A549 (cell line): ENCODE measurements around the gene EPHB4.

Experiments used
- BHLHE40 ChIP-seq: IDR thresholded peaks from 2 replicates; pipeline ENCODE4 v1.6.1; 2012; ENCODE audit warnings: low read depth, low read length, inconsistent platforms
- CEBPB ChIP-seq, 2 experiments: fragments of >200 bp in 1 of 2; sonication (Bioruptor Twin) in 1 of 2; formaldehyde crosslinking in 1 of 2; IDR thresholded peaks; 2 replicates each; pipeline ENCODE4 v1.6.1; 2012 to 2016
- CTCF ChIP-seq: fragments of >200 bp; sonication (Bioruptor Twin); formaldehyde crosslinking; IDR thresholded peaks from 3 replicates; pipeline ENCODE4 v1.5.1; 2016
- EP300 ChIP-seq, 2 experiments: fragments of >200 bp; sonication (Bioruptor Twin); formaldehyde crosslinking; IDR thresholded peaks; 2 replicates in 1 of 2; 3 replicates in 1 of 2; pipeline ENCODE4 v1.6.1; 2016 to 2017
- HDAC2 ChIP-seq: fragments of 200-600 bp; sonication (generic); IDR thresholded peaks from 2 replicates; pipeline ENCODE4 v1.6.1; 2016
- MAX ChIP-seq: IDR thresholded peaks from 2 replicates; pipeline ENCODE4 v1.6.1; 2012
- PBX3 ChIP-seq: IDR thresholded peaks from 2 replicates; pipeline ENCODE4 v1.6.1; 2012
- POLR2A ChIP-seq: IDR thresholded peaks from 2 replicates; pipeline ENCODE4 v1.6.1; 2012; ENCODE audit warnings: mild to moderate bottlenecking, low read length
- SREBF2 ChIP-seq: fragments of 450-650 bp; IDR thresholded peaks from 2 replicates; pipeline ENCODE4 v1.6.1; 2014; ENCODE audit warnings: mild to moderate bottlenecking, moderate library complexity
- USF2 ChIP-seq: fragments of 450-650 bp; IDR thresholded peaks from 2 replicates; pipeline ENCODE4 v1.6.1; 2014; ENCODE audit warnings: antibody characterized with exemption

- TF ChIP-seq POLR2A (no peak), HDAC2 (no peak), CTCF (no peak), PBX3 (no peak), MAX (no peak), BHLHE40 (no peak), CEBPB (IDR thresholded peaks at IDR 0.05) (no peak), USF2 (no peak), SREBF2 (no peak), EP300 (IDR thresholded peaks at IDR 0.05) (no peak)
Observed at GRCh38 chr7:100808354-100808875, 18.9 kb downstream of the EPHB4 start.
